SK-N-MC (cell line): Measurements from ENCODE around the gene CACNA1G.

Experiments used
- DNase-seq: peaks from one replicate; pipeline ENCODE4 v3.0.0-alpha.2; 2011; ENCODE audit warnings: low read depth, low spot score
- H3K27ac ChIP-seq: fragments of 200-600 bp; sonication (generic); 2 replicates; pipeline ENCODE4 v1.5.1; 2016; ENCODE audit warnings: mixed run types
- H3K36me3 ChIP-seq: fragments of 200-600 bp; sonication (generic); 2 replicates; pipeline ENCODE4 v1.6.1; 2017; ENCODE audit warnings: antibody characterized with exemption, low read length, mixed read lengths; ENCODE audit not compliant: insufficient read depth
- H3K4me3 ChIP-seq: fragments of 200-600 bp; sonication (generic); 2 replicates; pipeline ENCODE4 v1.5.1; 2016
- H3K9ac ChIP-seq: fragments of 200-600 bp; sonication (generic); 2 replicates; pipeline ENCODE4 v1.8.0; 2017; ENCODE audit warnings: mixed run types, mixed read lengths; ENCODE audit not compliant: insufficient read length
- H3K9me3 ChIP-seq: fragments of 200-600 bp; sonication (generic); 2 replicates; pipeline ENCODE4 v1.6.1; 2017; ENCODE audit warnings: low read depth, mild to moderate bottlenecking, antibody characterized with exemption, low read length, moderate library complexity, mixed read lengths
- EZH2 ChIP-seq: fragments of 200-600 bp; sonication (generic); IDR thresholded peaks from one replicate; pipeline ENCODE4 v1.6.1; 2017; ENCODE audit warnings: antibody characterized with exemption
- FOXP2 ChIP-seq: optimal IDR thresholded peaks from 2 replicates; pipeline ENCODE3; 2011; ENCODE audit warnings: mild to moderate bottlenecking, moderate library complexity; ENCODE audit not compliant: insufficient read depth; ENCODE audit errors: extremely low read length, control extremely low read depth
- POLR2AphosphoS5 ChIP-seq: IDR thresholded peaks from 2 replicates; pipeline ENCODE4 v1.6.1; 2012; ENCODE audit warnings: mild to moderate bottlenecking, low read depth, low read length, borderline replicate concordance

CACNA1G gene

DNA sequence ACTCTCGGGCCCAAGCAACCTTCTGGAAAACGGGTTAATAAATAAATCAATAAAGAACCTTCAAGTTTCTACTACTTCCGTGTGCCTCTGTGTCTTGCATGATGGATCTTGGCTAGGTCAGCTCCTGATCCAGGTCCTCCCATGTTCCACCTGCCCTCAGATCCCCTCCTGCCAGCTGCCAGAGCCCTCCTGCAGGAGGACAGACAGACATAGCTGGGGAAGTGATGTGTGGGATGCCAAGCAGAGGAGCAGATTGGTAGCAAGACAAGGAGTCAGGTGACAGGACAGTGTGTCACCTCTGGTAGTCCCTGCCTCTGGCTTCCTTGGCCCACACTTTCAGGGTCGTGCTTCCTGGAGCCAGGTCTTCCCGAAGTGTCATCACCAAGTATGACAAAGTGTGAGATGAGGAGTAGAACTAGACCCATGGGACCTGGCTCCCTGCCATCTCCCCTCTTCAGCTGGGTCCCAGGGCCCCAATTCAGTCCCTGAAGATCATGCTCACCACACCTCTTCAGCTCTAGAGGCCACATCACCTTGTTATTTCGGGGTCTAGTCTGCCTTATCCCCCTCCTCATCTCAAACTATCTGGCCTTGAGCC is 29.0 kb upstream of the CACNA1G start:
- DNase-seq: no peak
- no peak overlapping the region for H3K27ac ChIP-seq
- H3K9ac ChIP-seq: no peak overlapping the region
- no peaks in the 10 kb centered on the region for H3K9me3 ChIP-seq
- TF ChIP-seq EZH2: no peak
- no peak for TF ChIP-seq FOXP2
- no peak for TF ChIP-seq POLR2AphosphoS5
- no peaks in the 10 kb centered on the region for H3K36me3 ChIP-seq
- H3K4me3 ChIP-seq: no peak overlapping the region

- TF ChIP-seq POLR2AphosphoS5 (no peak), FOXP2 (no peak), EZH2 (no peak)
- Histone ChIP-seq H3K36me3 (no peaks in the 10 kb centered on the region), H3K27ac (no peak within 1 kb of the TSS), H3K9ac (no peak within 1 kb of the TSS), H3K9me3 (no peaks in the 10 kb centered on the region), H3K4me3 (peak within 1 kb of the TSS; percentile 48; the same call in 1 of the 2 replicates)
- no peak for DNase-seq
These were observed 28.0 kb upstream of the CACNA1G start, which contains the start of gene EPN3 for GRCh38 chr17:50532452-50533024. TSS of gene EPN3 (plus strand) at chr17:50532735. CDS start at chr17:50536557, 3,822 bp downstream.

DNA sequence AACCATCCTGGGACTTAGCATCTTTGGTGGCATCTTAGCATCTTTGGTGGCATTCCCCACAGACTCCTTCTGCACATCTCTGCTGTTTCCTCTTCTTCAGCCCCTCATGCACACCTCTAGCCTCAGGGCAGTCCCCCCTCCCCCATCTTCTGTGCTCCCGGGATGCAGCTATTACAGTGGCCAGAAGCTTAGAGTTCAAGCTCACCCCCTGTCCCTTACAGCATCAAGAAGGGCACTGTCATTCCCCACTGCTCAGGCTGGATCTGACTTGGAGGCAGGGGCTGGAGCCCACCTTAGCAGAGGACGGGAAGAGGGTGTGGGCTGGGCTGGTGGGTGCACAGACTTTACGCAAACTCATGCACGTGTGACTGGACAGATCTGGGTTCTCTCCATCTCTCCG is 27.3 kb upstream of the CACNA1G start:
- TF ChIP-seq FOXP2 (no peak), EZH2 (no peak), POLR2AphosphoS5 (no peak)
- Histone ChIP-seq H3K36me3 (no peaks in the 10 kb centered on the region), H3K4me3 (no peak overlapping the region), H3K9ac (no peak overlapping the region), H3K9me3 (no peaks in the 10 kb centered on the region), H3K27ac (no peak overlapping the region)
- no peak for DNase-seq

DNA sequence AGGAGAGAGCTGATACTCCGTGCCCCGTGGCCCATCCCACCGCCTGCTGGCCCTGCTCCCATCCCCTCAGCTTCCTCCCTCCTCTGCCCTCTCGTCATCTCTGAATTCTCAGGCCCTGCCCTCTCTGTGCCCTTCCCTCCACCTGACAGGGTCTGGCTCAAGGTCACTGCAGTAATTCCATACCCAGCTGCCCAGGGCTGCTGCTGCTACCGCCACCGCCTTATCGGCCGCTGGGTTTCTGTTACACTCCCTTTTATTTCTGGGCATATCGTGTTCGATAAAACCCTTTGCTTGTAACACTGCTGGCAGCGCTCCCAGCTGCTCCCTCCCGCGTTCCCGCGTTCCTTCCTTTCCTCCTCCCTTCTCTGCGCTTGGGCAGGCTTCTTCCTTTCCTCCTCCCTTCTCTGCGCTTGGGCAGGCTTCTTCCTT is 26.8 kb upstream of the CACNA1G start:
- H3K9me3 ChIP-seq: no peaks in the 10 kb centered on the region
- no peaks in the 10 kb centered on the region for H3K36me3 ChIP-seq
- H3K4me3 ChIP-seq: peak overlapping the region; percentile 48
- no peak for TF ChIP-seq FOXP2
- no peak for TF ChIP-seq POLR2AphosphoS5
- TF ChIP-seq EZH2: no peak
- DNase-seq: no peak
- no peak overlapping the region for H3K9ac ChIP-seq
- no peak overlapping the region for H3K27ac ChIP-seq

DNA sequence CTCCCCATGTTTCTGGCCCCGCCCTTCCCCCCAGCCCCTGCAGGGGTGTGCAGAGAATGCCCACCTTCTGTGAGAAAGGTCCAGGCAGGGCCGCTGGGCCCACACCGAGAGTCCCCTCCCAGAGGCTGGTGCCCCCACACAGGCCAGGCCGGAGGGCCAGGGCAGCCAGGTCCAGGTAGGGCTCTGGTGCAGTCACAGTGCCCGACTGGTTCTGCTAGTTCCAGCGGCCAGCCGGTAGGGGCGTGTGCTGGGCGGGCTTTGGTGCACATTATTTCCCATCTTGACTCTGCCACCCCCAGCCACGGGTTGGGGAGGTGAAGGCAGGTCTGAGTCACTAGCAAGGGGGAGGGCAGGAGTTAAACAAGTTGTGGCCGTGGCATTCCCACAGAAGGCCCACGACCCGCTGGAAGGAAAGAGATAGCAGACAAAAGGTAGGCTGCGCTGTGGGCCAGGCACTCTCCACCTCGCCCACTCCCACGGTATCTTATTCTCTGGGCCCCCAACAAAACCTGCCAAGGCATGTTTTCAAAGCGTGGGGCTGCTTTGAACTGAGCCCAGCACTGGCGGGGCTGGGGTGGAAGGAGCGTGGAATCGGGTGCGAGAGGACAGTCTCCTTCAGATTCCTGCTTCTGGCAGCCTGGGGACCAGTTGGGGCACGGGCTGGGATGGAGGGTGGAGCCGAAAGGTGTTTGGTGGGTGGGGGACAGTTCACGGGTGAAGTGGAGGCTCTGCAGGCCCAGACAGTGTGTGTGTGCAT is 26.1 kb upstream of the CACNA1G start:
- Histone ChIP-seq H3K9me3 (no peaks in the 10 kb centered on the region), H3K36me3 (no peaks in the 10 kb centered on the region), H3K4me3 (no peak overlapping the region), H3K27ac (no peak overlapping the region), H3K9ac (no peak overlapping the region)
- TF ChIP-seq POLR2AphosphoS5 (no peak), EZH2 (no peak), FOXP2 (no peak)
- DNase-seq: no peak

DNA sequence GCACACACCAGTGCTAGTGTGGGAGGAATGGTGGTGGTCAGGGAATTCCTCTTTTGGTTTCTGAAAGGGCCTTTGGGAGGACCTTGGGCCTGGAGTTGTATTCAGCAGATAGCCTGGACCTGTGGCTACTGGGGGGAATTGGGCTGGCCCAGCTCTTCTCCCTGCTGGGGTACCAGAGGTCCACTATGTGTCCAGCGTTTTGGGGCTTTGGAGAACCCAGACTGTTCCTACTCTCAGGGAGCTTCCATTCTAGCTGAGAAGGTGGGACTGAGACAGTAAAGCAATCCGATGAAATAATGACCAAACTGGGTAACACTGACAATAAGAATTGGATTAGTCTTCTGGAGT is 25.6 kb upstream of the CACNA1G start:
- Histone ChIP-seq H3K9ac (no peak overlapping the region), H3K27ac (no peak overlapping the region), H3K4me3 (no peak overlapping the region), H3K36me3 (no peaks in the 10 kb centered on the region), H3K9me3 (no peaks in the 10 kb centered on the region)
- no peak for DNase-seq
- TF ChIP-seq POLR2AphosphoS5 (no peak), FOXP2 (no peak), EZH2 (no peak)

DNA sequence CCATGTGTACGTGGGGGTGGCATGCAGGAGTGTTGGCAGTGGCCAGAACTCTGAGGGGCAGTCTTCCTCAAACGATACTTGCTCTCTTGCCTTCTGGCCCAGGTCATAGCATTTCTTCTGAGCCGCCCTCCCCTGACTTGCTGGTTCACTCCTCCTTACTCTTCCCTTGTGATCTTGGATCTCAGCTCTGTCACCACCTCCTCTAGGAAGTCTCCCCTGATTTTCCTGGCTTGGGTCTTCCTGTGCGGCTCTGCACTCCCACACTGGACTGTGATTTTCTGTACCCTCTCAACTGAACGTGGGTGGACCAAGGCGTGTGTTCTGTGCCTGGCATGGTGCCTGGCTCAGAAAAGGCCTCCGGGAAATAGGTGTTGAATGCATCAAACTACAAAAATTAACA is 25.1 kb upstream of the CACNA1G start:
- Histone ChIP-seq H3K9me3 (no peaks in the 10 kb centered on the region), H3K36me3 (no peaks in the 10 kb centered on the region), H3K4me3 (no peak overlapping the region), H3K27ac (no peak overlapping the region), H3K9ac (no peak overlapping the region)
- DNase-seq: no peak
- no peak for TF ChIP-seq POLR2AphosphoS5

- H3K9me3 ChIP-seq: no peaks in the 10 kb centered on the region
- no peak for DNase-seq
- H3K4me3 ChIP-seq: no peak overlapping the region
- H3K9ac ChIP-seq: no peak overlapping the region
- no peak overlapping the region for H3K27ac ChIP-seq
- no peak for TF ChIP-seq EZH2
- no peak for TF ChIP-seq POLR2AphosphoS5
- TF ChIP-seq FOXP2: no peak
- no peaks in the 10 kb centered on the region for H3K36me3 ChIP-seq
These were observed 23.6 kb upstream of the CACNA1G start for GRCh38 chr17:50536683-50537646.
